Measurements from ENCODE around the gene AGPAT4. TPM values are rescaled to one million over a fixed set of nuclear protein-coding genes. Genes with fewer than 3 reads are reported as not detected.

The AGPAT4 gene
- total and polyA plus RNA-seq, 4 donors = 3.7 to 32.8 (median 9.7) TPM

GRCh38 chr6:161261325-161261724 is 12.5 kb downstream of the AGPAT4 start:
- no peaks in the 10 kb centered on the region for H3K27me3 ChIP-seq (ENCODE audit: control insufficient read depth in 3 of 3, insufficient read depth in 3 of 3, low read length in 2 of 3)
- 89 to 92% methylated on average over 8 of the region's 8 CpGs for WGBS, 2 donors

GRCh38 chr6:161259302-161259701 is 14.6 kb downstream of the AGPAT4 start:
- Histone ChIP-seq H3K4me1 (ENCODE audit: control insufficient read depth in 5 of 5, insufficient read depth in 5 of 5, low read length in 5 of 5) (peaks cover 0 to 7% (median 2%) of the 10 kb centered on the region in 5 donors), H3K27ac (ENCODE audit: low read depth in 1 of 2, low read length in 1 of 2) (no peak overlapping the region), H3K36me3 (ENCODE audit: control insufficient read depth in 4 of 4, insufficient read depth in 4 of 4, low read length in 4 of 4) (peaks cover 0 to 4% (median 0%) of the 10 kb centered on the region in 4 donors), H3K9ac (ENCODE audit: insufficient read depth in 1 of 2, low read length in 2 of 2) (no peak overlapping the region), H3K9me3 (ENCODE audit: control insufficient read depth in 4 of 4, insufficient read depth in 3 of 4, low read length in 3 of 4) (no peaks in the 10 kb centered on the region), H3K4me3 (no peak overlapping the region), H3K27me3 (ENCODE audit: control insufficient read depth in 3 of 3, insufficient read depth in 3 of 3, low read length in 2 of 3) (no peaks in the 10 kb centered on the region)
- 96 to 98% methylated on average over 8 of the region's 8 CpGs for WGBS, 2 donors
- TF ChIP-seq, protein P1, sequence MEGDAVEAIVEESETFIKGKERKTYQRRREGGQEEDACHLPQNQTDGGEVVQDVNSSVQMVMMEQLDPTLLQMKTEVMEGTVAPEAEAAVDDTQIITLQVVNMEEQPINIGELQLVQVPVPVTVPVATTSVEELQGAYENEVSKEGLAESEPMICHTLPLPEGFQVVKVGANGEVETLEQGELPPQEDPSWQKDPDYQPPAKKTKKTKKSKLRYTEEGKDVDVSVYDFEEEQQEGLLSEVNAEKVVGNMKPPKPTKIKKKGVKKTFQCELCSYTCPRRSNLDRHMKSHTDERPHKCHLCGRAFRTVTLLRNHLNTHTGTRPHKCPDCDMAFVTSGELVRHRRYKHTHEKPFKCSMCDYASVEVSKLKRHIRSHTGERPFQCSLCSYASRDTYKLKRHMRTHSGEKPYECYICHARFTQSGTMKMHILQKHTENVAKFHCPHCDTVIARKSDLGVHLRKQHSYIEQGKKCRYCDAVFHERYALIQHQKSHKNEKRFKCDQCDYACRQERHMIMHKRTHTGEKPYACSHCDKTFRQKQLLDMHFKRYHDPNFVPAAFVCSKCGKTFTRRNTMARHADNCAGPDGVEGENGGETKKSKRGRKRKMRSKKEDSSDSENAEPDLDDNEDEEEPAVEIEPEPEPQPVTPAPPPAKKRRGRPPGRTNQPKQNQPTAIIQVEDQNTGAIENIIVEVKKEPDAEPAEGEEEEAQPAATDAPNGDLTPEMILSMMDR (IDR thresholded peaks at IDR 0.05; ENCODE audit: control extremely low read depth, extremely low read depth) = no peak
- ATAC-seq (ENCODE audit: insufficient read depth, low FRiP score) (no peak), DNase-seq (no peak)

More at GRCh38 chr6:161261325-161261724, 12.5 kb downstream of the AGPAT4 start:
- TF ChIP-seq, protein P1 (IDR thresholded peaks at IDR 0.05; ENCODE audit: control extremely low read depth, extremely low read depth) = no peak
- no peaks in the 10 kb centered on the region for H3K9me3 ChIP-seq (ENCODE audit: control insufficient read depth in 4 of 4, insufficient read depth in 3 of 4, low read length in 3 of 4)
- ATAC-seq (ENCODE audit: insufficient read depth, low FRiP score) = no peak
- H3K4me3 ChIP-seq = no peak overlapping the region
- DNase-seq = no peak
- H3K4me1 ChIP-seq (ENCODE audit: control insufficient read depth in 5 of 5, insufficient read depth in 5 of 5, low read length in 5 of 5) = no peaks in the 10 kb centered on the region
- no peak overlapping the region for H3K9ac ChIP-seq (ENCODE audit: insufficient read depth in 1 of 2, low read length in 2 of 2)
- H3K27ac ChIP-seq (ENCODE audit: low read depth in 1 of 2, low read length in 1 of 2) = no peak overlapping the region
- peaks cover 0 to 6% (median 0%) of the 10 kb centered on the region in 4 donors for H3K36me3 ChIP-seq (ENCODE audit: control insufficient read depth in 4 of 4, insufficient read depth in 4 of 4, low read length in 4 of 4)

DNA sequence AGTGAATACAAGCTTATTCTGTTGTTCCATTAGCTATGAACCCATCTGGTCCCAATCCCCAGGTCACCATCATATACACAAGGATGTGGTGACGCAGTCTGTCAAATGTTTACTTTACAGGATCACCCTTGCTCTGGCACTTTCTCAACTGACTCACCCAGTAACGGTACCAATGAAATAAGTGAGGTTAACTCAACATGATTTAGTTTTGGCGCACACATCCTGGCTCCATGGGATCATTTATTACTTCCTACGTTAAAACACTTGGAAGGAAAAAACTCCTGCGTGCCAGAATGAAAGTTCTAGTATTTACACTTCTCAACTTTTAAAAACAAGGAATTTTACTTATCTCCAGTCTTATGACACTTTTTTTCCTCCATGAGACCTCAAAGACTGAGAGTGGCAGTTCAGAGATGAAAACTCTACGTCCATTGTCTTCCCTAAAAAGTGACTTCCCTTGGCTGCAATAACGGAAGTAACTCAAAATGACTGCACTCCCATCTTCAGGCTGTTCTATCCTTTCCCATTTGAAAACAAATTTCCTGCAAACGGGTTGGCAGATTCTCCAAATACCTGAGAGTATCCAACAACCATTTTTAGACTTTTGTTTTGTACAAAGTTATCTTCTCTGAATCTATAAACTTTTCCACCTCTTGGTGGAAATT is 15.9 kb downstream of the AGPAT4 start:
- DNase-seq = peak in 2 of 3 donors; percentile 25 to 40

More for the DNA sequence above, 15.9 kb downstream of the AGPAT4 start:
- Histone ChIP-seq H3K27me3 (ENCODE audit: control insufficient read depth in 3 of 3, insufficient read depth in 3 of 3, low read length in 2 of 3) (no peaks in the 10 kb centered on the region), H3K4me1 (ENCODE audit: control insufficient read depth in 5 of 5, insufficient read depth in 5 of 5, low read length in 5 of 5) (peaks cover 0 to 8% (median 5%) of the 10 kb centered on the region in 5 donors), H3K9me3 (ENCODE audit: control insufficient read depth in 4 of 4, insufficient read depth in 3 of 4, low read length in 3 of 4) (no peaks in the 10 kb centered on the region), H3K36me3 (ENCODE audit: control insufficient read depth in 4 of 4, insufficient read depth in 4 of 4, low read length in 4 of 4) (peaks cover 0 to 4% (median 0%) of the 10 kb centered on the region in 4 donors), H3K9ac (ENCODE audit: insufficient read depth in 1 of 2, low read length in 2 of 2) (no peak overlapping the region), H3K27ac (ENCODE audit: low read depth in 1 of 2, low read length in 1 of 2) (no peak overlapping the region), H3K4me3 (no peak overlapping the region)
- TF ChIP-seq, protein P1 (IDR thresholded peaks at IDR 0.05; ENCODE audit: control extremely low read depth, extremely low read depth) = no peak
- no peak for ATAC-seq (ENCODE audit: insufficient read depth, low FRiP score)
- 51 to 64% methylated on average over 8 of the region's 8 CpGs for WGBS, 2 donors

Data from lung (tissue), 12 donors.